ENCODE results near the gene MSRB3. TPM values are rescaled to one million over a fixed set of nuclear protein-coding genes. Genes with fewer than 3 reads are reported as not detected.

Gene MSRB3
- total and polyA plus RNA-seq, 2 experiments from 2014 or later: 0.95 to 1.7 TPM

DNA sequence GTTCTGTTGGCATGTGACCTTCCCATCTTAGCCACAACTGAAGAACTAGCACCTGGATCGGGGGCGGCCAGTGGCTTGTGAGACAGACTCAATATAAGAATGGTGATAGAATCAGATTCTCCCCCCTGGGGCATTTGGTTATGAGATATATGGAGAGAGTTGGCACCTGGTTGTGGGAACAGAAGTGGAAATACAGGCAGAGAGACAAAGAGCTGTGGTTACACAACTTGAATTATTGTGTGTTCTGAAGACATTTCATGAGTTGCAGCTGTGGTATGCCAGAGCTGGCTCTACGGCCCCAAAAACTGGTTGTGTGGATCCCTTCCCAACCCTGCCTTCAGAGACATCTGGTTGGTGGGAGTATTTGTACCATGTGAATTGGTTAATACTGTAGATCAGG is 2.9 kb upstream of the MSRB3 start:
- 0 out of 2 replicates have a peak, but pooled peaks cover 3% of the 10 kb centered on the region for H3K9me2 ChIP-seq (ENCODE audit: insufficient read depth)
- H3K79me2 ChIP-seq (replicated peaks; ENCODE audit: insufficient read depth): no peaks in the 10 kb centered on the region
- H4K20me1 ChIP-seq (replicated peaks; ENCODE audit: insufficient read depth): no peaks in the 10 kb centered on the region
- Mint-ChIP-seq H3K4me1 (peaks cover 16% of the 10 kb centered on the region), H3K36me3 (ENCODE audit: low read depth) (no peaks in the 10 kb centered on the region), H3K27ac (no peak overlapping the region), H3K27me3 (ENCODE audit: insufficient read depth, low read depth, poor library complexity) (peaks cover 9% of the 10 kb centered on the region), H3K4me3 (no peak overlapping the region), H3K9me3 (no peaks in the 10 kb centered on the region)
- no peaks in the 10 kb centered on the region for H3K36me3 ChIP-seq (ENCODE audit: insufficient read depth)
- no peak overlapping the region for H3K27ac ChIP-seq (ENCODE audit: low read depth)
- 0 out of 2 replicates have a peak overlapping the region, but pooled peaks have one; percentile 40 for H2AFZ ChIP-seq
- ATAC-seq (no peak), DNase-seq (ENCODE audit: low spot score) (no peak)
- no peak overlapping the region for H3K4me3 ChIP-seq
- no peak for TF ChIP-seq ZNF331 (CRISPR knock-in tag; IDR thresholded peaks at IDR 0.05; ENCODE audit: low read depth)
- TF ChIP-seq POLR2AphosphoS5 (IDR thresholded peaks at IDR 0.05; ENCODE audit: low read depth): no peak
- TF ChIP-seq, protein P1, sequence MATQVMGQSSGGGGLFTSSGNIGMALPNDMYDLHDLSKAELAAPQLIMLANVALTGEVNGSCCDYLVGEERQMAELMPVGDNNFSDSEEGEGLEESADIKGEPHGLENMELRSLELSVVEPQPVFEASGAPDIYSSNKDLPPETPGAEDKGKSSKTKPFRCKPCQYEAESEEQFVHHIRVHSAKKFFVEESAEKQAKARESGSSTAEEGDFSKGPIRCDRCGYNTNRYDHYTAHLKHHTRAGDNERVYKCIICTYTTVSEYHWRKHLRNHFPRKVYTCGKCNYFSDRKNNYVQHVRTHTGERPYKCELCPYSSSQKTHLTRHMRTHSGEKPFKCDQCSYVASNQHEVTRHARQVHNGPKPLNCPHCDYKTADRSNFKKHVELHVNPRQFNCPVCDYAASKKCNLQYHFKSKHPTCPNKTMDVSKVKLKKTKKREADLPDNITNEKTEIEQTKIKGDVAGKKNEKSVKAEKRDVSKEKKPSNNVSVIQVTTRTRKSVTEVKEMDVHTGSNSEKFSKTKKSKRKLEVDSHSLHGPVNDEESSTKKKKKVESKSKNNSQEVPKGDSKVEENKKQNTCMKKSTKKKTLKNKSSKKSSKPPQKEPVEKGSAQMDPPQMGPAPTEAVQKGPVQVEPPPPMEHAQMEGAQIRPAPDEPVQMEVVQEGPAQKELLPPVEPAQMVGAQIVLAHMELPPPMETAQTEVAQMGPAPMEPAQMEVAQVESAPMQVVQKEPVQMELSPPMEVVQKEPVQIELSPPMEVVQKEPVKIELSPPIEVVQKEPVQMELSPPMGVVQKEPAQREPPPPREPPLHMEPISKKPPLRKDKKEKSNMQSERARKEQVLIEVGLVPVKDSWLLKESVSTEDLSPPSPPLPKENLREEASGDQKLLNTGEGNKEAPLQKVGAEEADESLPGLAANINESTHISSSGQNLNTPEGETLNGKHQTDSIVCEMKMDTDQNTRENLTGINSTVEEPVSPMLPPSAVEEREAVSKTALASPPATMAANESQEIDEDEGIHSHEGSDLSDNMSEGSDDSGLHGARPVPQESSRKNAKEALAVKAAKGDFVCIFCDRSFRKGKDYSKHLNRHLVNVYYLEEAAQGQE (IDR thresholded peaks at IDR 0.05; ENCODE audit: unreplicated experiment): no peak
- TF ChIP-seq ZNF462 (CRISPR knock-in tag; IDR thresholded peaks at IDR 0.05): no peak
- no peak for TF ChIP-seq CTCF (conservative IDR thresholded peaks at IDR 0.05; ENCODE audit: low read depth in 2 of 2)
- no peak for TF ChIP-seq STAT1 (IDR thresholded peaks at IDR 0.05; ENCODE audit: unreplicated experiment)
- TF ChIP-seq ZNF114 (CRISPR knock-in tag; IDR thresholded peaks at IDR 0.05): no peak
- TF ChIP-seq NANOG (IDR thresholded peaks at IDR 0.05; ENCODE audit: borderline replicate concordance): no peak
- no peak for TF ChIP-seq CREB1 (CRISPR knock-in tag; IDR thresholded peaks at IDR 0.05; ENCODE audit: low read depth)
- no peak for TF ChIP-seq EZH2phosphoT487 (IDR thresholded peaks at IDR 0.05; ENCODE audit: unreplicated experiment)
- TF ChIP-seq, protein P2, sequence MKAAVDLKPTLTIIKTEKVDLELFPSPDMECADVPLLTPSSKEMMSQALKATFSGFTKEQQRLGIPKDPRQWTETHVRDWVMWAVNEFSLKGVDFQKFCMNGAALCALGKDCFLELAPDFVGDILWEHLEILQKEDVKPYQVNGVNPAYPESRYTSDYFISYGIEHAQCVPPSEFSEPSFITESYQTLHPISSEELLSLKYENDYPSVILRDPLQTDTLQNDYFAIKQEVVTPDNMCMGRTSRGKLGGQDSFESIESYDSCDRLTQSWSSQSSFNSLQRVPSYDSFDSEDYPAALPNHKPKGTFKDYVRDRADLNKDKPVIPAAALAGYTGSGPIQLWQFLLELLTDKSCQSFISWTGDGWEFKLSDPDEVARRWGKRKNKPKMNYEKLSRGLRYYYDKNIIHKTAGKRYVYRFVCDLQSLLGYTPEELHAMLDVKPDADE (IDR thresholded peaks at IDR 0.05): no peak
- no peak for TF ChIP-seq EZH2 (IDR thresholded peaks at IDR 0.05; ENCODE audit: low read depth, unreplicated experiment)
- no peak for TF ChIP-seq JUNB (IDR thresholded peaks at IDR 0.05; ENCODE audit: unreplicated experiment)
- H3K27me3 ChIP-seq (ENCODE audit: insufficient read depth): peaks cover 32% of the 10 kb centered on the region
- no peak overlapping the region for H3K4me2 ChIP-seq
- peaks cover 13% of the 10 kb centered on the region; the same call in 1 of the 2 replicates for H3K4me1 ChIP-seq (ENCODE audit: insufficient read depth)
- H3F3A ChIP-seq (replicated peaks; ENCODE audit: low read depth): no peaks in the 10 kb centered on the region
